ENCODE measurements around the gene EARS2.

DNA sequence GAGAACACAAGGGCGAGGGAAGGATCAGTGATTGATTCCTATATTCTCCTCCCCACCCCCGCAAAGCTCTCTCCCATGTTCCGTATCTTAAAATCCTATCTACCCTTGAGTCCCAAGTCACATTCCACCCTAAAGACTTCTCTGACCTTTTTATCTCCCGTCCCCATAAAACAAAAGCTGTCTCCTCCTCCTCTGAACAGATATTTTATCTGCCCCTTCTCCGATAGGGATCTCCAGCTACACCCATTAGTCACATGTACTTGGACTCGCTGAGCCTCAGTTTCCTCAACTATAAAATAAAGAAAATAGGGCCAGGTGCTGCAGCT, 59.6 kb downstream of the EARS2 start:
- TF ChIP-seq EZH2 (IDR thresholded peaks at IDR 0.05), result no peak
- no peak for TF ChIP-seq POLR2AphosphoS5 (IDR thresholded peaks at IDR 0.05; ENCODE audit: borderline replicate concordance, low read depth, low read length)
- TF ChIP-seq FOXP2 (optimal IDR thresholded peaks at IDR 0.05; ENCODE audit: control extremely low read depth, extremely low read length, insufficient read depth), result no peak
